Urinary bladder (tissue), 4 donors: ENCODE data around the gene COBLL1. TPM values are rescaled to one million over a fixed set of nuclear protein-coding genes. Genes with fewer than 3 reads are reported as not detected.
"Not testable (repeated sequence)": the region's sequence is repeated elsewhere in the genome, so short reads cannot be mapped to it uniquely, and the experiment has no call there.

Source experiments
- DNase-seq: peaks from one replicate; pipeline ENCODE4 v3.0.0-alpha.2; 2015; ENCODE audit errors: extremely low spot score
- H3K27ac ChIP-seq: one replicate; pipeline ENCODE4 v1.5.1; 2013; ENCODE audit warnings: low read depth, mild to moderate bottlenecking, moderate library complexity
- H3K36me3 ChIP-seq: one replicate; pipeline ENCODE4 v1.6.1; 2013; ENCODE audit warnings: mild to moderate bottlenecking, moderate library complexity; ENCODE audit not compliant: insufficient read depth
- H3K4me1 ChIP-seq: one replicate; pipeline ENCODE4 v1.6.1; 2013; ENCODE audit warnings: mild to moderate bottlenecking, moderate library complexity; ENCODE audit not compliant: insufficient read depth
- H3K4me3 ChIP-seq: one replicate; pipeline ENCODE4 v1.5.1; 2013; ENCODE audit warnings: low read depth, low read length
- WGBS: extraction: QIAGEN DNeasy Blood & Tissue Kit; methylation state at CpG from one replicate; pipeline ENCODE4 v1.1.7; 2013; 5-methylcytosine and 5-hydroxymethylcytosine counted together
- polyA plus RNA-seq: library from polyadenylated mRNA; stranded (reverse); fragments of 200-250 nt; gene quantifications from one replicate; pipeline ENCODE4 v1.2.3, GENCODE V29; 2013
- total RNA-seq: library from RNA; depleted of rRNA; stranded (reverse); fragments of >200 nt; gene quantifications from one replicate; pipeline ENCODE4 v1.2.3, GENCODE V29; 2014
- donor health status: healthy with polysubstance abuse.
- donor health status: healthy.

COBLL1 gene
- total and polyA plus RNA-seq, 2 donors: 12.9 to 51.8 TPM

- Histone ChIP-seq H3K36me3 (no peaks in the 10 kb centered on the region), H3K27ac (no peak overlapping the region), H3K4me1 (peaks cover 1% of the 10 kb centered on the region), H3K4me3 (no peak overlapping the region)
- DNase-seq: no peak
- WGBS: 95% methylated on average over 3 of the region's 3 CpGs
These were observed 62.9 kb downstream of the COBLL1 start for GRCh38 chr2:164778723-164779122.

- Histone ChIP-seq H3K4me1 (peaks cover 1% of the 10 kb centered on the region), H3K27ac (no peak overlapping the region), H3K4me3 (no peak overlapping the region), H3K36me3 (no peaks in the 10 kb centered on the region)
- no peak for DNase-seq
- 82% methylated on average over 1 of the region's 1 CpG for WGBS
These were observed 63.7 kb downstream of the COBLL1 start for GRCh38 chr2:164777847-164778461.

- H3K4me3 ChIP-seq: no peak overlapping the region
- H3K36me3 ChIP-seq: no peaks in the 10 kb centered on the region
- no peak overlapping the region for H3K27ac ChIP-seq
- DNase-seq: no peak
- peaks cover 1% of the 10 kb centered on the region for H3K4me1 ChIP-seq
- WGBS: 83% methylated on average over 3 of the region's 3 CpGs
These were observed 68.0 kb downstream of the COBLL1 start for GRCh38 chr2:164773635-164774034.

GRCh38 chr2:164773091-164773490 is 68.5 kb downstream of the COBLL1 start:
- no peak overlapping the region for H3K27ac ChIP-seq
- H3K4me3 ChIP-seq: no peak overlapping the region
- peaks cover 1% of the 10 kb centered on the region for H3K4me1 ChIP-seq
- DNase-seq: no peak
- no peaks in the 10 kb centered on the region for H3K36me3 ChIP-seq
- 80% methylated on average over 3 of the region's 3 CpGs for WGBS

DNA sequence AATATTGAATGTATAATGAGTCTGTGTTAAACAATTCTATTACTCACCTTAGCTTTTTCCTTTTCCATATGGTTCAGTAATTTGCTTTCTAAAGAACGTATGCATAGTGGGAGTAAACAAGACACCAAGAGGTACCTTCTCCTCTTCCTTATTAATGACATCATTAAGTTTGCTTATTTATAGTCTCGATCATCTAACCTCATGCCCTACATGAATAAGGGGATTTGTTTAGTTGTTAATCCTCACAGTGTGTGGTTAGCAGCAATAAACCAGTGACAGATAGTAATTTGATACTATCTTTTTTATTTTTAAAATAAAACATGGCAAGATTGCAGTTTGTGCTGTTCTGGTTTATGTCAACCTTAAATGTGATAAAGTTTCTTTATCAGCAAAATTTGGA is 69.7 kb downstream of the COBLL1 start:
- no peaks in the 10 kb centered on the region for H3K36me3 ChIP-seq
- no peak overlapping the region for H3K4me3 ChIP-seq
- no peak for DNase-seq
- peaks cover 1% of the 10 kb centered on the region for H3K4me1 ChIP-seq
- 71% methylated on average over 2 of the region's 2 CpGs for WGBS
- H3K27ac ChIP-seq: no peak overlapping the region

DNA sequence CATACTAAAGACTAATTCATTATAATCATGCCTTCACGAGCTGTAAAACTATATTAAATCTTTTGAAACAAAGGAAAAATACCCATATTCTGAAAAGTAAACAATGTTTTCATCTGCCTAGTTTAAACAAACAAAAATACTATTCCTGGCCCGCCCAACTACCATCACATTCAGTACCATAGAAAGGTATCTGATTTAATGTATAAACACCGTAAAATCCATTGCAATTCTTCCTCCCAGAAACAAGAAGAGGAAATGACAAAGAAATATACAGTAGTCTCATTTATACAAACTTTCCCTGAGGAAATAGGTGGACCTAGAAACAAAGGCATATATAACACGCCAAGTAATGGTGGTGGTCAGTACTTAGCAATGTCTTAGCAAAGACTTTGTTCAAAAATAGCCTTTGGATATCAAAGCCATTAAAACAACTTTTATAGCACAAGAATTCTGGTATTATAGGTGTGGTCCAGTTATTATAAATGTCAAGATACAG is 71.2 kb downstream of the COBLL1 start:
- H3K4me3 ChIP-seq: no peak overlapping the region
- DNase-seq: no peak
- no peak overlapping the region for H3K27ac ChIP-seq
- peaks cover 1% of the 10 kb centered on the region for H3K4me1 ChIP-seq
- WGBS: 89% methylated on average over 4 of the region's 4 CpGs
- H3K36me3 ChIP-seq: no peaks in the 10 kb centered on the region

GRCh38 chr2:164766954-164767320 is 74.7 kb downstream of the COBLL1 start:
- H3K36me3 ChIP-seq: no peaks in the 10 kb centered on the region
- no peaks in the 10 kb centered on the region for H3K4me1 ChIP-seq
- no peak overlapping the region for H3K27ac ChIP-seq
- WGBS: 96% methylated on average over 3 of the region's 3 CpGs
- DNase-seq: no peak
- H3K4me3 ChIP-seq: no peak overlapping the region

GRCh38 chr2:164766216-164766953 is 75.2 kb downstream of the COBLL1 start:
- Histone ChIP-seq H3K27ac (no peak overlapping the region), H3K4me1 (no peaks in the 10 kb centered on the region), H3K36me3 (no peaks in the 10 kb centered on the region), H3K4me3 (no peak overlapping the region)
- DNase-seq: no peak
- WGBS: 94% methylated on average over 4 of the region's 4 CpGs

DNA sequence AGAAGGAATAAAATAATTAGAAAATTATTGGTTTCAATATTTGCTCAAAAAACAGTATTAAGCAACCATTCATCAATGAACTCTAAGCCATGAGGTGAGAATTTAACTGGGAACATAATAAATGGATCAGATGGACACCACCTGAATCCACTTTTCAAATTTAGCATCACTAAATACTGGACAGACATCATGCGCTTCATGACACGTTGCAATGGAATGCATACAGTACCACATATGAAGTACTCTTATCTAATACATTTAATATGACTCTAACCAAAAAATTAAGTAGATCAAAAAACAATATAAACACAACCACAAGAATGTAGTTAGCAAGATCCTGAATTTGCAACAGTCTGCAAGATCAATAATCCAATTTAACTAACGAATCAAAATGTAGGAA is 76.6 kb downstream of the COBLL1 start:
- DNase-seq: no peak
- Histone ChIP-seq H3K4me1 (no peaks in the 10 kb centered on the region), H3K27ac (no peak overlapping the region), H3K4me3 (no peak overlapping the region), H3K36me3 (no peaks in the 10 kb centered on the region)
- WGBS: 93% methylated on average over 3 of the region's 3 CpGs

GRCh38 chr2:164764474-164764873 is 77.1 kb downstream of the COBLL1 start:
- Histone ChIP-seq H3K27ac (no peak overlapping the region), H3K4me3 (no peak overlapping the region), H3K36me3 (no peaks in the 10 kb centered on the region), H3K4me1 (no peaks in the 10 kb centered on the region)
- no peak for DNase-seq
- 93% methylated on average over 1 of the region's 1 CpG for WGBS

DNA sequence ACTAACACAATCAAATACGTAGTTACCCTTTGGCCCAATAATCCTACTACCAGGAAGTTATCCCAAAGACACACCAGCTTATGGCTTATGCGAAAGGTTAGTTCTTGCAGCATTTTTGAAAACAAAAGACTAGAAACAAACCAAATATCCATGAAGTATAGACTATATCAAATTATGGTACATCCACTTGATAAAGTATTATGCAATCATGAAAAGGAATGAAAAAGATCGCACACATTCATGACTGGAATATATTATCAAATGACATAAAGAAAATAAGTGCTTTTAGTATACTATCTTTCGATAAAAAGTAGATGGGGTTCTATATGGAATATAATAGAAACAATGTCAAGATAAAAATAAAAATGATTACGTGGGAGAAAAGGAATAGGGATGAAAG is 78.2 kb downstream of the COBLL1 start:
- H3K27ac ChIP-seq: no peak overlapping the region

DNA sequence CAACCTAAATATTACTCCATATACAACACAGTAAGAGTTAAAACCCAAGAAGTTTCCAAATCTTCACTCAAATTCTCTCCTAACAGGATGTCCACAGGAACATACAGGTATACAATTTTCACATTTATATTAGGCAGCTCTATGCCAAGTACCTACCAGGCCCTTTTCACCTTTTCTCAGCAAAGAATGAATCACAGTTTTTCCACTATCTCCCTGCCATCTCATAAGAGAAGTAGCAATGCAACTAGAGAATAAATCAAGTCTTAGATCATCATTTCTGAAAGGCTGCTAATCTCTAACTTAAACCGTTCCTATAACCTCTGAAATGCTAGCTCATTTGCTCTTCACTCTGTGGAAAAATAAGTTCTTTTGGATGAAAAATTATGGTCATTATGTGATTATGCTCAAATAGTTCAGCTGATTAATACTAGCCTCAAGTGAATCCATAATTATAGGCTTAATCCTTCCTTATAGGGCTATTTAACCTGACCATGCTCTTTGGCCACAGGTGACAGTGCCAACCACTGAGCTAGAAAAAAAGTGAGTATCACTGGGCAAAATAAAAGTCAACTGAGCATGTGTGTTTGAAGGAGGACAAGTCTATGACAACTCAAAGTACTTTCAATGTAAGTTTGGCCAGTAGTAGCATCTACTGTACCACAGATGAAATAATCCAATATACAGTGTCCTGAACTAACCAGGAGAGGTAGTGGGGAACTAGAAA is 79.7 kb downstream of the COBLL1 start:
- Histone ChIP-seq H3K4me1 (no peaks in the 10 kb centered on the region), H3K27ac (peak overlapping the region; percentile 59), H3K36me3 (no peaks in the 10 kb centered on the region), H3K4me3 (no peak overlapping the region)
- WGBS: 73% methylated on average over 1 of the region's 1 CpG
- no peak for DNase-seq

More for the DNA sequence above, 78.2 kb downstream of the COBLL1 start:
- no peak for DNase-seq
- H3K4me1 ChIP-seq: no peaks in the 10 kb centered on the region
- 93% methylated on average over 5 of the region's 5 CpGs for WGBS
- no peaks in the 10 kb centered on the region for H3K36me3 ChIP-seq
- no peak overlapping the region for H3K4me3 ChIP-seq

GRCh38 chr2:164761201-164761600 is 80.4 kb downstream of the COBLL1 start:
- H3K4me1 ChIP-seq, H3K27ac ChIP-seq, DNase-seq, H3K4me3 ChIP-seq, H3K36me3 ChIP-seq: not testable (repeated sequence)
- 87% methylated on average over 9 of the region's 9 CpGs for WGBS

DNA sequence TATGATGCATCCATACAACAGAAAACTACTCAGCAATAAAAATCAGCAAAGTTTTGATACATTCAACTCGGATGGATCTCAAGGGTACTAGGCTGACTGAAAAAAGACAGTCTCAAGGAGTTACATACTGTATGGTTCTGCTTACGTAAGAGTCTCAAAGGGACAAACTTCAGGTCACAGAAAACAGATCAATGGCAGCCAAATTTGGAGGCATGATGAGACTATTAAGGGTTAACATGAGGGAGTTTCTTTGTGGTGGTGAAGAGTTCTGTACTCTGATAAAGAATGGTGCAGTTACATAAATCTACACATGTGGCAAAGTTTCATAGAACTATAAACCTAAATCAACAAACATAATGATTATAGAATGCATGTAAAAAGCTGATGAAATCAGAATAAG is 81.4 kb downstream of the COBLL1 start:
- Histone ChIP-seq H3K4me1 (no peaks in the 10 kb centered on the region), H3K27ac (no peak overlapping the region), H3K36me3 (no peaks in the 10 kb centered on the region), H3K4me3 (no peak overlapping the region)
- WGBS: 40% methylated on average over 2 of the region's 2 CpGs
- no peak for DNase-seq
